Activated T-helper 1 cell treated with anti-CD3 and anti-CD28 coated beads, Interleukin-2, amount 50 U/mL, for 16 hours (primary cell): Measurements from ENCODE around the gene EPS8L2.

ENCODE experiments used
- DNase-seq, 2 donors: peaks; one replicate each; pipeline ENCODE4 v3.0.0-alpha.2; 2020; ENCODE audit warnings: low read depth in 1 of 2, low spot score in 1 of 2

EPS8L2 gene

GRCh38 chr11:760236-760635, 54.2 kb downstream of the EPS8L2 start:
- no peak for DNase-seq

- no peak for DNase-seq
Observed at GRCh38 chr11:761526-762108, 55.6 kb downstream of the EPS8L2 start.

GRCh38 chr11:762421-763072, 56.5 kb downstream of the EPS8L2 start:
- no peak for DNase-seq

GRCh38 chr11:763073-763463, 57.0 kb downstream of the EPS8L2 start:
- no peak for DNase-seq

GRCh38 chr11:763549-764321, 57.7 kb downstream of the EPS8L2 start:
- no peak for DNase-seq

- no peak for DNase-seq
Observed at GRCh38 chr11:764322-765024, 58.4 kb downstream of the EPS8L2 start.

- DNase-seq = peak; percentile 32 to 47
Observed at GRCh38 chr11:765025-765801, 59.2 kb downstream of the EPS8L2 start.

GRCh38 chr11:765802-766091, 59.7 kb downstream of the EPS8L2 start:
- no peak for DNase-seq

- DNase-seq = no peak
Observed at GRCh38 chr11:766106-766935, 60.3 kb downstream of the EPS8L2 start.

- no peak for DNase-seq
Observed at GRCh38 chr11:766936-767210, 60.8 kb downstream of the EPS8L2 start.

GRCh38 chr11:767238-767637, 61.2 kb downstream of the EPS8L2 start:
- no peak for DNase-seq

- no peak for DNase-seq
Observed at GRCh38 chr11:769887-770641, 64.0 kb downstream of the EPS8L2 start.

- DNase-seq = no peak
Observed at GRCh38 chr11:770642-771616, 64.9 kb downstream of the EPS8L2 start.

GRCh38 chr11:771617-772204, 65.7 kb downstream of the EPS8L2 start:
- DNase-seq = no peak

- no peak for DNase-seq
Observed at GRCh38 chr11:772429-773390, 66.7 kb downstream of the EPS8L2 start.

- DNase-seq = no peak
Observed at GRCh38 chr11:773425-773824, 67.4 kb downstream of the EPS8L2 start.

GRCh38 chr11:773830-774229, 67.8 kb downstream of the EPS8L2 start:
- no peak for DNase-seq
